Mesendoderm (in vitro differentiated cells): Measurements from ENCODE around the gene MAP7D1.

ENCODE experiments used
- DNase-seq: peaks from one replicate; pipeline ENCODE4 v3.0.0; 2013
- H2AK5ac ChIP-seq: 2 replicates; pipeline ENCODE4 v1.6.1; 2013; ENCODE audit warnings: low read length, inconsistent platforms
- H2BK120ac ChIP-seq: 2 replicates; pipeline ENCODE4 v1.6.1; 2013; ENCODE audit warnings: low read depth, mild to moderate bottlenecking, low read length, moderate library complexity, mixed read lengths
- H2BK15ac ChIP-seq: replicated peaks from 2 replicates; pipeline ENCODE4 v1.6.1; 2013; ENCODE audit warnings: low read depth, mild to moderate bottlenecking, moderate library complexity
- H2BK5ac ChIP-seq: 2 replicates; pipeline ENCODE4 v1.6.1; 2013; ENCODE audit warnings: low read length, inconsistent platforms
- H3K18ac ChIP-seq: 2 replicates; pipeline ENCODE4 v1.6.1; 2013; ENCODE audit warnings: mild to moderate bottlenecking, low read length, mixed read lengths
- H3K23ac ChIP-seq: one replicate; pipeline ENCODE4 v1.6.1; 2013; ENCODE audit warnings: low read length
- H3K27ac ChIP-seq: 2 replicates; pipeline ENCODE4 v1.5.1; 2013; ENCODE audit warnings: low read depth, mild to moderate bottlenecking, inconsistent platforms, low read length, moderate library complexity
- H3K27me3 ChIP-seq: 2 replicates; pipeline ENCODE4 v1.6.1; 2013; ENCODE audit warnings: low read length, control low read depth, mild to moderate bottlenecking, inconsistent platforms; ENCODE audit not compliant: insufficient read depth, poor library complexity
- H3K36me3 ChIP-seq: 2 replicates; pipeline ENCODE4 v1.6.1; 2013; ENCODE audit warnings: low read length, inconsistent platforms; ENCODE audit not compliant: control insufficient read depth, insufficient read depth
- H3K4ac ChIP-seq: one replicate; pipeline ENCODE4 v1.6.1; 2013; ENCODE audit warnings: low read depth, mild to moderate bottlenecking, low read length, moderate library complexity
- H3K4me1 ChIP-seq: 2 replicates; pipeline ENCODE4 v1.6.1; 2013; ENCODE audit warnings: low read depth, low read length, inconsistent platforms; ENCODE audit not compliant: control insufficient read depth
- H3K4me2 ChIP-seq: 2 replicates; pipeline ENCODE4 v1.6.1; 2013; ENCODE audit warnings: low read length
- H3K4me3 ChIP-seq: 2 replicates; pipeline ENCODE4 v1.5.1; 2013; ENCODE audit warnings: mild to moderate bottlenecking, low read length
- H3K56ac ChIP-seq: one replicate; pipeline ENCODE4 v1.6.1; 2013; ENCODE audit warnings: low read length
- H3K79me1 ChIP-seq: 2 replicates; pipeline ENCODE4 v1.6.1; 2013; ENCODE audit warnings: low read length, inconsistent platforms
- H3K79me2 ChIP-seq: 2 replicates; pipeline ENCODE4 v1.6.1; 2013; ENCODE audit warnings: mild to moderate bottlenecking, low read length; ENCODE audit not compliant: control insufficient read depth, insufficient read depth
- H3K9ac ChIP-seq: 2 replicates; pipeline ENCODE4 v1.6.1; 2013; ENCODE audit warnings: low read length, inconsistent platforms
- H4K5ac ChIP-seq: one replicate; pipeline ENCODE4 v1.6.1; 2013; ENCODE audit warnings: low read length
- H4K8ac ChIP-seq: one replicate; pipeline ENCODE4 v1.6.1; 2013; ENCODE audit warnings: low read depth, mild to moderate bottlenecking, control low read depth, low read length, moderate library complexity
- WGBS: extraction: QIAGEN DNeasy Blood & Tissue Kit; methylation state at CpG from one replicate; pipeline ENCODE4 v1.1.7; 2013; ENCODE audit warnings: low lambda C conversion rate, missing lambda C conversion rate; ENCODE audit not compliant: insufficient coverage; ENCODE audit errors: extremely low coverage; 5-methylcytosine and 5-hydroxymethylcytosine counted together

MAP7D1 gene

DNA sequence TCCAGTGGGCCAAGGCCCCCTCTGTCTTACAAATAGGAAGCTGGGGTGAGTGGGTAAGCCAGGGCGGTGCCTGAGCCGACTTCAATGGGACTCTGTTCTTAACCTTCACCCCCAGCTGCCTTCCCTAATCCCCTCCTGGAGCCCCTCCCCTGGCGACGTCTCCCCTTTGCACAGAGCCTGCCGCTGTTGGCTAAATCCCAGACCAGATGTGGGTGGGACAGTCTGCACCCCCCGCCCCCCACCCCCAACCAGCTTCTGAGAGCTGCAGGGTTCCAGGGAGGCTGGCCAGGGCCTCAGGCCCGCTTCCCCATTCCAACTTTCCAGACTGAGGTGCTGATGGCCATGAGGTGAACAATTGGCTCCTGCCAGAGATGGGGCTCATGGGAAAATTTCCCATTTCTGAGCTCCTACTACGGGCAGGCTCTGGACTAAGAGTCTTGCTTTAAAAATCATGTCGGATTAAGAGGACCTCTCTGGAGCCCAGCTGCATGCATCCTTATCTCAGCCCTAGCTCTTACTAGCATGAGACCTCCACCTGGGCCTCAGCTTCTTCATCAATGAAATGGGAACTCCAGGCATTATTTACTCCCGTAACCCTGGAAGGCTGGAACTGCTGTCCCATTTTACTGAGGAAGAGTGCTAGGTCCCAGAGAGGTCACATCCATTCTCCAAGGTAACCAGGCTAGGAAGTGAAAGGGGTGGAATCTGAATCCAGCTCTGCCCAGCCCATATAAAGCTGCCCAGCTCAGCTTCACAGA is 37.3 kb upstream of the MAP7D1 start:
- Histone ChIP-seq H3K4ac (no peak overlapping the region), H2AK5ac (no peak overlapping the region), H3K4me1 (no peaks in the 10 kb centered on the region), H3K79me1 (no peaks in the 10 kb centered on the region), H3K23ac (no peak overlapping the region), H3K18ac (no peak overlapping the region), H2BK15ac (no peak overlapping the region), H4K5ac (no peak overlapping the region), H3K27me3 (peaks cover 5% of the 10 kb centered on the region), H4K8ac (no peak overlapping the region), H2BK120ac (no peak overlapping the region), H3K27ac (no peak overlapping the region), H3K4me2 (no peak overlapping the region), H3K36me3 (no peaks in the 10 kb centered on the region), H3K4me3 (no peak overlapping the region), H3K56ac (no peak overlapping the region), H3K9ac (no peak overlapping the region), H3K79me2 (no peaks in the 10 kb centered on the region), H2BK5ac (no peak overlapping the region)
- DNase-seq, result no peak
- no CpG with 5 or more reads among the region's 10 CpGs for WGBS

DNA sequence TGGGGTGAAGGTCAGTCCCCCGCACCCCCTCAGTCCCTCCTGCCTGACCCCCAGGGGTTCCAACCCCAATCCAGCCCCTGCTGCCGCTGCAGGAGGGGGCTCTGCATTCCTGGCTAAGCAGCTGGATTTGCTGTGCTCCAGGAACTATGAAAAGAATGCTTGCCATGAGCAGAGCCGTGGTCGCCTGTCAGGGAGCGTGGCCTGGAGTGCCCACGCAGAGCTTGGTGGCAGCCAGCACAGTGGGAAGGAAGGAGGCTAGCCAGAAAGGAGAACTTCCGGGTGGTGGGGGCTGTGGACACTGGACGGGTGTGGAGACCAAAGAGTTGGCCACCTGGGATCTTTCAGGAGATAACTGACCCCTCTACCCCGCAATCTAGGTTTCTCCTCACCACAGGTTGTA is 36.5 kb upstream of the MAP7D1 start:
- Histone ChIP-seq H3K9ac (no peak overlapping the region), H3K23ac (no peak overlapping the region), H2BK5ac (no peak overlapping the region), H4K5ac (no peak overlapping the region), H2BK120ac (no peak overlapping the region), H3K4ac (no peak overlapping the region), H3K56ac (no peak overlapping the region), H3K4me2 (no peak overlapping the region), H4K8ac (no peak overlapping the region), H3K18ac (no peak overlapping the region), H3K4me1 (no peaks in the 10 kb centered on the region), H2AK5ac (no peak overlapping the region), H3K36me3 (no peaks in the 10 kb centered on the region), H3K79me2 (no peaks in the 10 kb centered on the region), H3K27me3 (peaks cover 11% of the 10 kb centered on the region), H3K27ac (no peak overlapping the region), H2BK15ac (no peak overlapping the region), H3K4me3 (no peak overlapping the region), H3K79me1 (no peaks in the 10 kb centered on the region)
- no CpG with 5 or more reads among the region's 9 CpGs for WGBS
- DNase-seq, result no peak

DNA sequence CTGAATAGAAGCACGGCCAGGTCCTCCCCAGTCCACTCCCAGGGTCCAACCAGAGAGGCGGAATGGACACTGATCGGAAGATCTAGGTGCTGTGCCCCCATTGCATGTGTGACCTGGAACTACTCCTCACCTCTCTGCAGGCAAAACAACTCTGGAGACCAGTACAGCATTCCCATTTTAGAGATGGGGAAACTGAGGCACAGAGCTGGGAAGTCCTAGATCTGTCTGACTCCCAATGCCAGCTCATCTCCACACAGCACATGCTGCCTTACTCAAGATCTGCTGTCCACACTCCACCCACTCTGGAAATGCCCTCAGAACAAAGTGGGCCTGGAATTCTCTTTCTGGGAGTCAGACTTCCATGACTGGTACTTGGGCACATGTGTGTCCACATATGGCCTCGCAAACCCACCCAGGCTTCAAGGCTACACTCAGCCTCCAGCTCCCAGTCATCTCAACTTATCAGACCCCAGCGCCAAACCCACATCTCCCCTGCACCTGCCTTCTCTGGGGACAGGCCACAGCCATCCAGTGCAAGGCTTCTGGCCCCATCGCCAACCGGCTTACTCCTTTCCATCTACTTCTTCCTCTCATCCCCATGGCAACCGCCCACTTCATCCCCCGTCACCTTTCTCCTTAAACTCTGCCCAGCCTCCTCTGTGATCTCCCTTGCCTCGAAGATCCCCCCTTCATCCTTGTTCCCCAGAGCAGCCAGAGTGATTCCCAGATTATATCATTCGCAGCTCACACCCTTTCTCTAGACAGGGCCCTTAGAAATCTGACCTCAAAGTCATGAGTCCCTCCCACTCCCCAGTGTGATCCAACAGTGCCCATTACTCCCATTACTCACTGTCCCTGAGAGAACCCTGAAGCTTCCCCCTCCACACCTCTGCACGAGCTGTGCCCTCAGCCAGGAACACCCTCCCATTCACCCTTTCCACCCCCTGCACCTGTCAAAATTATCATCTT is 33.6 kb upstream of the MAP7D1 start:
- Histone ChIP-seq H2BK120ac (no peak overlapping the region), H3K79me2 (no peaks in the 10 kb centered on the region), H3K27me3 (peaks cover 23% of the 10 kb centered on the region), H2BK15ac (no peak overlapping the region), H3K27ac (no peak overlapping the region), H2AK5ac (no peak overlapping the region), H4K8ac (no peak overlapping the region), H3K18ac (no peak overlapping the region), H3K36me3 (no peaks in the 10 kb centered on the region), H3K4me3 (no peak overlapping the region), H3K56ac (no peak overlapping the region), H3K4ac (no peak overlapping the region), H3K23ac (no peak overlapping the region), H3K4me1 (no peaks in the 10 kb centered on the region), H3K9ac (no peak overlapping the region), H2BK5ac (no peak overlapping the region), H3K79me1 (no peaks in the 10 kb centered on the region), H3K4me2 (no peak overlapping the region), H4K5ac (no peak overlapping the region)
- WGBS, result no CpG with 5 or more reads among the region's 12 CpGs
- DNase-seq, result no peak

DNA sequence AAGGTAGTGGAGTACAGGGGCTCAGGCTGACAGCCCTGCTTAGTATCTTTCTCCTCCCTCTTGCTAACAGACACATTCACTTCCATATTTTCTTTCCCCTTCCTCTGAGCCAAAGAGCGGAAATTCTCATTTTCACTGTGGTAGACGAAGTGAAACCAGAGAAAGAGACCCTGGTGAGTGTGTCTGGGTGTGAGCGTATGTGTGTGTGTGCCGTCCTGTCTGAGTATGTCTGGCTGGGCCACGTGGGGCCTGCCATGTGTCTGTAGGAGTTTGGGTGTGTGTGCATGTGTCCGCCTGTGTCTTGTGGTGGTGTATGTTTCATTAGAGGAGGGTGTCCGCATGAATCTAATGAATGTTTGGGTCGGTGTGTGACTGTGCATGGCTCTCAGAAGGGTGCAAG is 32.6 kb upstream of the MAP7D1 start:
- no peak overlapping the region for H3K56ac ChIP-seq
- no peak overlapping the region for H4K5ac ChIP-seq
- WGBS, result no CpG with 5 or more reads among the region's 8 CpGs
- H3K4me1 ChIP-seq, result no peaks in the 10 kb centered on the region
- H3K27me3 ChIP-seq, result peaks cover 23% of the 10 kb centered on the region
- H3K4me3 ChIP-seq, result no peak overlapping the region
- no peak overlapping the region for H3K4me2 ChIP-seq
- no peak overlapping the region for H3K9ac ChIP-seq
- no peak overlapping the region for H3K4ac ChIP-seq
- DNase-seq, result no peak
- no peak overlapping the region for H2BK15ac ChIP-seq
- no peaks in the 10 kb centered on the region for H3K36me3 ChIP-seq
- no peak overlapping the region for H3K23ac ChIP-seq
- no peaks in the 10 kb centered on the region for H3K79me2 ChIP-seq
- H3K79me1 ChIP-seq, result no peaks in the 10 kb centered on the region
- H2BK120ac ChIP-seq, result no peak overlapping the region
- no peak overlapping the region for H3K27ac ChIP-seq
- H2AK5ac ChIP-seq, result no peak overlapping the region
- H2BK5ac ChIP-seq, result no peak overlapping the region
- no peak overlapping the region for H4K8ac ChIP-seq
- H3K18ac ChIP-seq, result no peak overlapping the region

DNA sequence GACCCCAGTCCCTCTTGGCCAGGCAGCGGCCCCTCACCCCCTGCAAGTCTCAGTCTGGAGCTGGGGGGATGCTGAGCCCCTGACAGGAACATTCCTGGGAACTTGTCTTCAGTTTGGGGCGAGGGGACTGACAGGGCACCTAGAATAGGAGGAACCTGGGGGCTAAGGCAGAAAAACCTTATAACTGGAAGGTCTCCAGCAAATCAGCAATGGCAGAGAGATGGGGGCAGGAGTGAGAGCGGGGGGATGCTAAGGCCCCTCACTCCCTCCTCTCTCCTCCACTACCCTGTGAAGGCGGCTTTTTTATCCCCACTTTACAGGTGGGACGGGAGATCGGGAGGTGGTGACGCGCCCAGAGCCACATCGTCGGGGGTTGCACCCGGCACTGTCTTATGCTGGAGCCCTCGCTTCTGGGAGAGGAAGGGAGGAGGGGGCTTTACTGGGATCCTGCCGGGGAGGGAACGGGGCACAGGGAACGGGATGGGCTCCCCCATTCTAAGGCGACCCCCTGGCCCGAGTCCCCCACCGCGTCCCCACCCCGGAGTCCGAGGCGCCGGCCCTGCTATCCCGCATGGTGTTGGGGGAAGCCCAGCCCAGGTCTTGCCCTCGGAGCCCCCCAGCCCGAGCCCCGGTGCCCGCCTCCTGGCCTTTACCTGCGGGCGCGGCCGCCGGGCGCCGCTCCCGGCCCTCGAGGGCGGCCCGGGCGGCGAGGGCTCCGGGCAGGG is 31.4 kb upstream of the MAP7D1 start:
- H3K23ac ChIP-seq, result no peak overlapping the region
- no peak overlapping the region for H3K4ac ChIP-seq
- no peak for DNase-seq
- no peak overlapping the region for H4K8ac ChIP-seq
- H3K27me3 ChIP-seq, result peaks cover 23% of the 10 kb centered on the region
- no peak overlapping the region for H2BK15ac ChIP-seq
- no peak overlapping the region for H4K5ac ChIP-seq
- H3K79me2 ChIP-seq, result no peaks in the 10 kb centered on the region
- H2BK5ac ChIP-seq, result no peak overlapping the region
- no peak overlapping the region for H3K56ac ChIP-seq
- no peak overlapping the region for H3K4me3 ChIP-seq
- H2BK120ac ChIP-seq, result no peak overlapping the region
- no peaks in the 10 kb centered on the region for H3K79me1 ChIP-seq
- H3K36me3 ChIP-seq, result no peaks in the 10 kb centered on the region
- H2AK5ac ChIP-seq, result no peak overlapping the region
- H3K18ac ChIP-seq, result peak overlapping the region; percentile 9
- no peak overlapping the region for H3K27ac ChIP-seq
- no peaks in the 10 kb centered on the region for H3K4me1 ChIP-seq
- H3K9ac ChIP-seq, result no peak overlapping the region
- WGBS, result no CpG with 5 or more reads among the region's 42 CpGs
- H3K4me2 ChIP-seq, result no peak overlapping the region
